GM18858 (cell line): ENCODE measurements around the gene IBA57.

Experiments
- ATAC-seq: cut with Tn5 transposase; IDR thresholded peaks from one replicate; pipeline ENCODE4 v1.9.1; 2021; ENCODE audit not compliant: unreplicated experiment

The IBA57 gene

DNA sequence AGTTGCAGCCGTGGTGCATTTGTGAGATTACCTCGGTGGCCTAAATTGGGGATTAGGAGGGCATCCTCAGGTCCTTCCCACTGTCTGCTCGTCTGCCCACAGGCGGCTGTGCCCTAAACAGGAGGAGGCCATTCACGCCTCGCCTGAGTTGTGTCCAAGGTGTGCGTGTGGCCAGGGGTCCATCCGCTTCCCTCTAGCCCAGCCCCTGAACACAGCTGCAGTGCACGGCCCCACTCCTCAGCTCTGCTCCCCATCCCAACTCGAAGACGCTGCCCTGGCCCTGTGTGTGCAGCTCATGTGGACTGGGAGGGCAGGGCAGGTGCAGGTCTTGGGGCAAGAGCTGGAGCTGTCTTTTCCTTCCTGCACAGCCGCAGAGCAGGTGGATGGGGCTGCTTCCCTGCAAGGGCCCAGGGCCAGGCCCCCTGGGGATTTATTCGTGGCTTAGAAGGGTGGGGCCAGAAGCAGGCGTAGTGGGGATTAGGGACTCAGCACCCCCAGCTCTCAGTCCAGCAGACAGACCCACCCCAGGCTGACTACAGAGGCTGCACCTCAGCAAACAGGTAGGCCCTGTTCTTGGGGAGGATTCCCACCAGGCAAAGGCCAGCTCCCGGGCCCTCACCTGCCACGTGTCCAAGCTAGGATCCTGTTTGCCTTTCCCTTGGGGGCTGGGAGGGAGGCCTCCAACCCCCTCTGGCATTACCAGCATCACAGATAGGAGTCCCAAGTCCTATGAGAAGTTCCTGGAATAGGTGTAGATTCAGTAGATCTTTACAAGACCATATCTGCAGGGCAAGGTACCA lies 21.2 kb upstream of the IBA57 start:
- ATAC-seq: no peak

DNA sequence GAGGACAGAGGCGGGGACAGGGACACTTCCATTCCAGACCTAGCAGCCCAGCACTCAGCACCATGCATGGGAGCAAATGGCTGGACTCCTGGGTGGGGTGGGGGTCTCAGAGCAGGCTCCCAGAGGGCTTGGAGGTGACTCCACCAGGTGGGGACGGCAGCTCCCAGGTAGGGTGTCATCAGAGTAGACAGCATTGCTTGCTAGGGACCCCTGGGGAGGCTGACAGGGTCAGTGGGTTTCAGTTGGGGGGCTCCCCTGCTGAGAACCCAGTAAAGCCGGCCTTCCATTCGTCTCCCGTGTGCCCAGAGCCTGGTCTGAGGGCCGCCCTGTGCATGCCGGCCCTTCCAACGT lies 20.6 kb upstream of the IBA57 start:
- ATAC-seq: no peak

DNA sequence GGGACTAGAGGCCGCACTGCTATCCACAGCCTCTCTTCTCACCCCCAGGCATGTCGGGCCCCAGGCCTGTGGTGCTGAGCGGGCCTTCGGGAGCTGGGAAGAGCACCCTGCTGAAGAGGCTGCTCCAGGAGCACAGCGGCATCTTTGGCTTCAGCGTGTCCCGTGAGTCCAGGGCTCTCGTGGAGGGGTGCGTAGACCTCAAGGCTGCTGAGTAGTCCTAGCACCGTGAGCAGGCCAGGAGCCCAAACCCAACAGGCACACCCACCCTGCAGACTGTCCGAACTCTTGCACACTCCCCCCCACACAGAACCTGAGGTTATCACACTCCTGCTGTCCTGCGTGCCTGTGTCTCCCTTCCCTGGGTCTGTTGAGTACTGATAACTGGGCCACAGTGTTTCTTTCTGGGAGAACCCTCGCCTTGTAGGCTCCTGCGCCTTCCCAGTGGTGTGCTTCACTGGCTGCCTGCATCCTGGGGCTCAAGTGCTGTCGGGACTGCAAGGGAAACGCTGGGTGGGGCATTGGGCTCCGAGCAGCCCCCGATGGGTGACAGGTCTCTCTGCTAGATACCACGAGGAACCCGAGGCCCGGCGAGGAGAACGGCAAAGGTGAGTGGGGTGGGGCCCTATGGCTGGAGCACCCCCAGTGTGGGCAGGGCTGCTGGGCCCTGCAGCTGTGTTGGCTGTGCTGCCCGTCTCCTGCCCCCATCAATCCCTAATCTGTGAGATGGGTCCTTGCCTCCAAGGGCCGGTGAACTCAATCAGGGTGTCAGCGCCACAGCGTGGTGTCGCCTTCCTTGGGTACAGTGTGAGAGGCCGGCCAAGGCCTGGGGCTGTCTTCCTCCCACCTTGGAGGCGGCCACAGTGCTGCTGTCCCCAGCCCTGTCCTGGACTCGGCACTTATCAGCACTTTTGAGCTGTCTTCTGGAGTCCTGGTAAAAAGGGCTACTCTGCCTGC lies 19.9 kb upstream of the IBA57 start:
- ATAC-seq: no peak

DNA sequence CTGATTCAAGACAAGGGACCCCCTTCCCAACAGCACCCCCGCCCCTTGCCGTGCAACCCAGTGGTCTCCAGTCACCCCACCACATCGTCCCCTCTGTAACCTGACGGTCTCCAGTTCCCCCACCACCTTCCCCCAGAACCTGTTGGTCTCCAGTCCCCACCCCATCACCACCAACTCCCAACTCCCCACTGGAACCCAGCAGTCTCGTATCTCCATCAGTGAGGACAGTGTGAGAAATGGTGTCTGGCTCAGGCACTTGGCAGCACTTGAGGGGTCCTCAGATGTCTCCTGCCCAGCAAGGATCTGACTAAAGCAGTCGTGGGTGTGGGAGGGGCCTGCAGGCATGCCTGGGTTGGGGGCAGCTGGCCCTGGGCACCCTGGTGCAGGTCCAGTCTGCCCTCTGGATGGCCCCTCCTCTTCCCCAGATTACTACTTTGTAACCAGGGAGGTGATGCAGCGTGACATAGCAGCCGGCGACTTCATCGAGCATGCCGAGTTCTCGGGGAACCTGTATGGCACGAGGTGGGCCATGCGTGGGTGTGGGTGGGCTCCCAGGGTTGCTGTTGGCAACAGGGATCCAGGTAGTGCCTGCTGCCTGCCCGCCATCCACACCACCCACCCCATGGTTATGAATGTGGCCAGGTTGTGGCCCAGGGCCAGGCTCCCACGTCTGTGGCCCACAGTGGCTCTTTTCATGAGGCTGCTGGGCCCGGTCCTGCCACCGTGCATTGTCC lies 19.0 kb upstream of the IBA57 start:
- no peak for ATAC-seq

DNA sequence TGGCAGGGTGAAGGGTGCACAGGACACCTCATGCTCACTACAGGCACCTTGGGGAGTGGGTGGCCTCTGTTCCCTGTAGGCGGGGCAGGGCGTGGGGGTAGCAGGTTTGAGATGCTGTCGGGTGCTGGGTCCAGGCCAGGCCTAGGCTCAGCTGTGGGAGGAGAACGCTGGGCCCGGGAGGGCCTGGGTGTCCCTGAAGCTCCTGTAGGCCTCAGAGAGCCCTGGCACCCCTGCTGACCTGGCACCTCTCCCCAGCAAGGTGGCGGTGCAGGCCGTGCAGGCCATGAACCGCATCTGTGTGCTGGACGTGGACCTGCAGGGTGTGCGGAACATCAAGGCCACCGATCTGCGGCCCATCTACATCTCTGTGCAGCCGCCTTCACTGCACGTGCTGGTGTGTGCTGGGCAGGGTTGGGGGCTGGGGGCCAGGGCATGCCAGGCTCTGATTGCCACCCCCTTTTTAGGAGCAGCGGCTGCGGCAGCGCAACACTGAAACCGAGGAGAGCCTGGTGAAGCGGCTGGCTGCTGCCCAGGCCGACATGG lies 18.4 kb upstream of the IBA57 start:
- ATAC-seq: no peak

DNA sequence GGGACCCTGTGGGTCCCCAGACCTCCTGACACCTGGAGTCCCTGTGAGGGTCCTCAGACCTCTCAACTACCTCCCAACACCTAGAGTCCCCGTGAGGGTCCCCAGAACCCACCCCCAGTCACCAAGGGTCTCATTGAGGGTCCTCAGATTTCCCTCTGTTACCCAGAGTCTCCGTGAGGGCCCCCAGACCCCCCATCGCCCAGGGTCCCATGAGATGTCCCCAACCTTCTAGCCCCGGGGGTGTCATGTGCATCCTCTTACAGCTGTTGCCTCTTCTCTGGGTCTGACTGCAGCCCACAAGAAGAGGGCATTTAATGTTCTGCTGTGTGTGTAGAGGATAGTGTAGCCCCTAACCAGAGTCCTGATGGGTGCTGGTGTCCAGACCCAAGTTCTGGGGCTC lies 17.8 kb upstream of the IBA57 start:
- ATAC-seq: no peak

DNA sequence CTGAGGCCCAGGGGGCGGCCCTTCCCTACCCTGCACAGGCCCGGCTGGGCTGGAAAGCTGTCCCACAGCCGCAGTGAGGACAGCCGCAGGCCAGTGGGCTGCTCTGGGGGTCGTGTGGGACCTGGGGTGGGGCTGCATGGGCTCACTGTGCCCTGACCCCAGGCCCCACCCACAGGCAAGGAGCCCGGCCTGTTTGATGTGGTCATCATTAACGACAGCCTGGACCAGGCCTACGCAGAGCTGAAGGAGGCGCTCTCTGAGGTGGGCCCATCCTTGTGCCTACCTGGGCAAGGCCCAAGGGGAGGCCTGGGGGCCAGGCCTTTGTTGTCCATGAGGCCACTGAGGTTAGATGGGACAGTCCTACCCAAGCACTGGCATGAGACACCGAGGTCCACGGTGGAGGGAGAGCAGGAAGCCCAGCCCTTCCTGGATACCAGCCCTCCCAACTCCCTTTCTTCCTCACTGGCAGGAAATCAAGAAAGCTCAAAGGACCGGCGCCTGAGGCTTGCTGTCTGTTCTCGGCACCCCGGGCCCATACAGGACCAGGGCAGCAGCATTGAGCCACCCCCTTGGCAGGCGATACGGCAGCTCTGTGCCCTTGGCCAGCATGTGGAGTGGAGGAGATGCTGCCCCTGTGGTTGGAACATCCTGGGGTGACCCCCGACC lies 17.3 kb upstream of the IBA57 start:
- ATAC-seq: no peak

DNA sequence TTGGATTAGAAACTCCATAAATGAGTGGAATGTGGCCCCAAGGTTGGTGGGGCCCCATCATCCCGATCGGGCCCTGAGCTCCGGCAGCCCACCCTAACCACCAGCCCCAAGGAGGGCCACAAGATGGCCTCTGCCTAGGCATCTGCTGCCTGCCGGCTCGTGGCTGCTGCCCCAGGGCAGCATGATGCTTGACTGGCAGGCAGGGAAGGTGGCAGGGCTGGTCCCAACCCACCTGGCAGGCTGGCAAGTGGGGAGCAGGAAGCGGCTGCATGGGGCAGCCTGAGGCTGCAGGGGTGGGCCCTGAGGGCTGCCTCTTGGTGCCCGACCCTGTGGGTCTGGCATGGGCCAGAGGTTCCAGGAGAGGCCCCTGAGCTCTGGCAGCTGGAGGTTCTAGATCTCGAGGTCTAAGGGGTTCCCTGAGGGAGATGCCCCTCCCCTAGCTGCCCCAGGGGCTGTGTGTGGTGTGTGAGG lies 16.6 kb upstream of the IBA57 start:
- no peak for ATAC-seq

DNA sequence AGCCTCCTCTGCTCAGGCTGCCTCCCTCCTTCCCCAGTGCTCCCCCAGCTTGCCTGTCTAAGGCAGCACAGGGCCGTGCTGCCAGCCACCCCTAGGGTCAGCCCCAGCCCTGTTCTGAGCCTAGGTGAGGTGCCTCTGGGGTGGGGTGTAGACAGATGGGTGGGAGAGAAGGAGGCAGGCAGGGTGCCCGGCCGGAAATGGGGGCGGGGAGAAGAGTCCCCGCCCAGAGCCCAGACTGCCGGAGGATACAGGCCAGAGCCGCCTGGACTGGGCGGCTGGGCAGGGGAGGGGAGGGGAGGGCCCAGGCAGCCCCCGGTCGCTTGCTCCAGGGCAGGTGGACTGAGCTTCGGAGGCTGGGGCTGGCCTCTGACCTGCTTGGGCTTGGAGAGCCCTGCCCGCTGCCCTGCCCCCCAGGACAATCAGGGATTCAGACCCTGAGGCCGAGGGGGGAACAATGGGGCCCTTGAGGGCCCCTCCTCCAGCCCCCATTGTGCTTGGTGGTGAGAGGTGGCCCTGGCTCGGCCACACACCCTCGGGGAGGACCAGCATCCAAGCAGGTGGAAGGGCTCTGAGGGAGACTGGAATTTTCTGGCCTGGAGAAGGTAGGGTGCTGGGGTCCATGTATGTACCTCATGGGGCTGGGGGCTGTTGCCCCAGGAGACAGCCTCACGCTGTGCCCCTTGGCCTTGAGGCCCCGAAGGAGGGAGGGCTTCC lies 16.0 kb upstream of the IBA57 start, which contains the start of gene GJC2:
GJC2 (plus strand) TSS at position 525 of the 714 bp plus-strand sequence. CDS start 7,829 bp downstream, outside the sequence.
- ATAC-seq: no peak

DNA sequence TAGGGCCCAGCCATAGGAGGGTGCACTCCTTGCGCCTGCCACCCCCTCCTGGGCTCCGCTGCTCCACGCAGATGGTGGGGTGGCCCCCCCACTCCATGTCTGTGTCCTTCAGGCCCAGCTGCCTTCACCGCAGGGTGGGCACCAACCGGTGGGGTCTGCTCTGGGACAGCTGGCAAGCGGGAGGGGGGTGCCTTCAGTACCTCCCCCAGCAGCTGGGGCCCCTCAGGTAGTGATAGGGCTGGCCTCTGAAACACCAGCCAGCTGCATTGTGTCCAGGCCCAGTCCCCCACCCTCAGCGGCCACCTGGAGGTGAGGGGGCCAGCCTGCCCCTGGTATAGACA lies 15.5 kb upstream of the IBA57 start:
- no peak for ATAC-seq

DNA sequence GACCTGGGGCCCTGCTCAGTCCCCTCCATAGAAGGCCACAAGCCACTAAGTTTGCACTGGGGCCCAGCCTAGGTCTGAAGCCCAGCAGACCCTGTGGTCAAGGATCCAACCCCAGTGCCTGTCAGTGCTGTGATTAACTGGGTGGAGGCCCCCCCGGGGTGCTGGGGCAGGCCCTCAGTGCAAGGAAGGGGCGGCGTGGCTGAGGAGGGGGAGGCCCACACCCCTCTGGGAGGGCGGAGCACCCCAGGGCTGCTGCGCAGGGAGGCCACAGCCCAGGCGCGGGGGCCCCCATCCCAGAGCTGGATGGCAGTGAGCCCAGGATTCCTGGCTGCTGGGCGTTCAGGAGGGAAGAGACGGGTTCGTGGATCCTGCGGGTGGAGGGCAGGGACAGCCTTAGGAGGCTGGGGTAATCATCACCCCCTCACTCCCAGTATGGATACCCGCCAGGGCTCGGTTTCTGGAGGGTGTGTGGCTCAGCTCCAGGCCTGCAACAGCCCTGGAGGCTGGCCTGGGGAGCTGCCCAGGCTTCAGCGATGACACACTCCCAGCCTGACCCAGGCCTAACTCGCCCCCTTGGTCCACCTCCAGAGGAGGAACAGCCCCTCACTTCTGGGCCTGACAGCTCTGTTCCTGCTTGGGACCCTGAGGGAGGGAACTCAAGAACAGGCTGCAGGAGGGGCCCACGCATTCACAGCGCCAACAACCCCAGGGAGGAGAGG lies 15.0 kb upstream of the IBA57 start:
- no peak for ATAC-seq

DNA sequence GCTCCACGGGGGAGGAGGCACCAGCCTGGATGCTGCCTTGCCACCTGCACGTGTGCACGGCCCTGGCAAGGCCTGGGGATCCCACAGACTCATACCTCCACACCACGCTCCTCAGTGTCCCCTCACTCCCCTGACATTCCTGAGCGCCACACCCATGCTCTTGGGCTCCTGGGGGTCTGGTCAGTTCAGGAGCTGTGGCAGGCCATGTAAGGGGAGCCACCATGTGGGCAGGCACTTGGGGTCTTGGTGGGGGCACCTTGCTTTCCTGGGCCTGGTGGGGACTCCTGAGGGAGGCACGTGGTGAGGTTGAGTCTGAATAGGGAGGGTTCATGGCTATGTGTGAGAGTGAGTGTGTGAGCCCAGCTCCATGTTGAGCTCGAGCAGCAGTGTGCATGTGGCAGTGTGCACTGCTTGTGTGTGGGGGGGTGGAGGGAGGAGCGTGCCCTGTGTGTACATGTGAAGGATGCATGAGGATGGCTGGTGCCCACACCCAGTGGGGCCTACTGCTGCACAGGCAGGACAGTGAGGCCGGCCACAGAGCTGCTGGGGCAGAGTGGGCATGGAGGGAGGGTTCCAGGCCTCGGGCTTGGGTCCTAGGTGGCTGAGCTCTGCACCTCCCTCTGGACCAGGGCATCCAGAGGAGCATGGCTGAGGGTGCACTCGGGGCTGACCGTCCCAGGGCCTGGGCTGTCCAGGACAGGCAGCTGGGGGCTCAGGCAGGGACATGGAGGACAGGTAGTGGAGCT lies 14.3 kb upstream of the IBA57 start:
- ATAC-seq: no peak

DNA sequence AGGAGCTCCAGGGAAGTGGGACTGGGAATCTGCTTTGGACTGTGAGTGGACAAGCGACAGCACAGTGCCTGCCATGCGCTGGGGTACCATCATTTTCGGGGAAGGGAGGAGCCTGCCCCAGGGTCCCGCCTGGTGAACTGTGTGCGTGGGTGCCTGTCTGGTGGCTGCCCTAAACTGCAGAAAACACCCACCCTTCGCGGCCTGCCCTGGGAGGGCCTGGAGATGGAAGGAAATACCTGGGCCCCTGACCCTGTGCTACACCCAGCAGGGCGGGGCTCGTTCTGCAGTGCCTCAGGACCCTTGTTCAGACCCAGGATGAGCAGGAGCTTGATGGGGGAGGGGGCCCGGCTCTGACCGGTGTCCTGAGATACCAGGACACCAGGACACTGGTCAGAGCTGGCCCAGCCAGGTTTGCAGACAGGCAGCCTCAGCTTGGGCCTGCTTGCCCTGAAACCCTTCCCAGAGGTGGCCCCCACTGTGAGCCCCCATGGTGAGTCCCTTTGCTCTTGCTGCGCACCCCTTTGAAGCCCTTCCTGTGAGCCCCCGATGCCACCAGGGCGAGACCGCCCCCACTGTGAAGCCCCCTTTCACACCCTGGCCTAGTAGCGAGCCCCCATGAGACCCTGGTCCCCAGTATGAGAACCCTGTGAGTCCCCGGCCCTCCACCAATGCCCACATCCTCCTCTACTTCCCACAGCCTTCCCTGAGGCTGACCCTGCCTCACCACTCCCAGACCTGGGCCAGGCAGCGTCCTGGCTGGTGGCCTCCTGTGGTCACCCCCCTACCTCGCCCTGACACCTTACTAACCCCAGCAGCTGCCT lies 13.3 kb upstream of the IBA57 start:
- ATAC-seq: no peak

DNA sequence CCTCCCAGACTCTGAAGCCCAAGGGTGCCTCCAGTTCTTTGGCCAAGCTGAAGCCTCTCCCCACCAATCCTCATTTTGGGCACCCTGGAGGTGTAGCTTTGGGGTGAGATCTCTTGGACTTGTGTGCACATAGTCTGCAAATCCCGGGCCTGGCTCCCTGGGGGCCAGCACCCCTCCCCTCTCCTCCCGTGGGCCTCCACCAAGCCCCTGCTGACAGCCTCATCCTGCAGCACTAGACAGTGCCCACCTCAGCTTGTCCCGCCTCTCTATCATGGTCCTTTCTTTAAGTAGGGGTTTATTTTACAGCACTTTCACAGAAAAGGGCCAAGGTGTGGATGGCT lies 12.7 kb upstream of the IBA57 start:
- ATAC-seq: no peak

DNA sequence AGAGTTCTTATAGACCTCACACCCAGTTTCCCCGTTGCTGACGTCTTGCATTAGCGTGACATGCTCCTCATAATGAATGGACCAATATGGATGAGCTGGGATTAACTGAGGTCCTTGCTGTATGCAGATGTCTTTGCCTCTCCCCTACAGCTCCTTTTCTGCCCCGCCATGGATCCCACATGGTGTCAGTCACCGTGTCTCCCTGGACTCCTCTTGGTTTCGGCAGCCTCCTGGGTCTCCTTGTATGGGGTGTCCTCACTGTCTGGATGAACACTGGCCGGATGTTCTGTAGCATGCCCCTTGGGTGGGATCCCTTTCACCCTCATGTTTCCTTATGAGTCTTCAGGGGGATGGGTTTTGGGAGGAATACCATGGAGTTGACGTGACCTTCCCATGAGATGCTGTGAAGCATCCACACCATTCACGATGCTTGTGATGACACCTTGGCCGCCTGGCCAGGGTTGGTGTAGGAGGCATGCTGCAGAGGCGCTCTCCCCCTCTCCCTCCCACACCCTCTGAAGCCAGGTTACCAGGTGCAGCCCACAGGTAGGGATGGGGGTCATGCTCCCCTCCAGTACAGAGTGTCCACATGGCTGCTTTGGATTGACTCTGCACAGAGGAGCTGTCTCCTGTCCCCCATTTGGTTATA lies 11.5 kb upstream of the IBA57 start:
- ATAC-seq: no peak

DNA sequence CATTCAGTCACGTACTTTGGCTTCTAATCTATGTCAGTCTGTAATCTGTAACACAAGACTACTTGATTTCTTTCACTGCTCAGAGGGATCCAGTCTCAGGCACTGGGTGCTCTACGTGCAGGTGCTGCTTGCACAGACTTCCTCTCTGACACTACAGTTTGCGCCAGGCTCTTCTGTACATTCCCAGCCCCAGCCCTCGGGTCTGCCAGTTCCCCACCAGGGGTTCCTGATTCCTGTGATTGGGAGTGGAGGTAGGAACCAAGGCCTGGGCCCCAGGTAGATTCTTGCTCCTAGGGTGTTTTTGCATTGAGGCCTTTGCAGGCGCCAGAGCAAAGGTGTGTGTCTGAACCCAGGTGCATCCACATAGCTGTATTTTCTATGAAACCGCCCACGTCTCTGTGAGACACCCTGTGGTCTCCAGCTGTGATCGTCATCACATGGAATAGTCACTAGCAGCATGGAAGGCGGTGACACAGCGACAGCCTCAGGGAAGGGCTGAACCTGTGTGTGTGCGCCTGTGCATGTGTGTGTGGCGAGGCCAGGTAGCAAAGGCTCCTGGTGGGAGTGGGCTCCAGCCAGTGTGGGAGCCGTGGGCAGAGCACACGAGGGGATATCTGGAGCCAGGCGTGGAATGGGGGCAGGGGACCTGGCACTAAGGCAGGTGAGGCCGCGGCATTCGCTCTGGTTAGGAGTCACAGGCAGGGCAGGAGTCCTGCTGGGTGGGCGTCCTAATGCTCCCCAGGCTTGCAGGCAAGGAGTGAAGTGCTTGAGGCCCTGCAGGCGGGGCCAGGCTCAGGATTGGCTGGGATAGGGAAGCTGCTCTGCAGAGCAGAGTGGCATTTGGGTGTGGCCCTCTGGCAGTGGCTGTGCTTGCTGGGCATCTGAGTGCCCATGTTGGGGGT lies 10.7 kb upstream of the IBA57 start:
- no peak for ATAC-seq
